NCI-H1092 (cell line): Measurements from ENCODE around the gene DPYD.

Experiments used
- DNase-seq: peaks from one replicate; lab custom pipeline; 2025; lab: John Stamatoyannopoulos, UW

DPYD gene

GRCh38 chr1:97693601-97694000 lies 227.2 kb downstream of the DPYD start:
- DNase-seq = no peak

- no peak for DNase-seq
Observed at GRCh38 chr1:97691325-97691724, 229.5 kb downstream of the DPYD start.

GRCh38 chr1:97685360-97685759 lies 235.5 kb downstream of the DPYD start:
- no peak for DNase-seq

- DNase-seq = no peak
Observed at GRCh38 chr1:97680894-97681293, 239.9 kb downstream of the DPYD start.

- no peak for DNase-seq
Observed at GRCh38 chr1:97680470-97680869, 240.4 kb downstream of the DPYD start.

- DNase-seq = no peak
Observed at GRCh38 chr1:97677702-97678101, 243.1 kb downstream of the DPYD start.

- no peak for DNase-seq
Observed at GRCh38 chr1:97674517-97674916, 246.3 kb downstream of the DPYD start.

GRCh38 chr1:97668945-97669344 lies 251.9 kb downstream of the DPYD start:
- no peak for DNase-seq

GRCh38 chr1:97660431-97661105 lies 260.3 kb downstream of the DPYD start:
- DNase-seq = no peak

GRCh38 chr1:97654876-97655585 lies 265.8 kb downstream of the DPYD start:
- DNase-seq = no peak

- no peak for DNase-seq
Observed at GRCh38 chr1:97651250-97651649, 269.6 kb downstream of the DPYD start.

- no peak for DNase-seq
Observed at GRCh38 chr1:97649591-97649990, 271.2 kb downstream of the DPYD start.

GRCh38 chr1:97647776-97648175 lies 273.1 kb downstream of the DPYD start:
- DNase-seq = no peak

- no peak for DNase-seq
Observed at GRCh38 chr1:97646071-97646470, 274.8 kb downstream of the DPYD start.

- no peak for DNase-seq
Observed at GRCh38 chr1:97640677-97641076, 280.2 kb downstream of the DPYD start.

GRCh38 chr1:97636941-97637340 lies 283.9 kb downstream of the DPYD start:
- DNase-seq = no peak

GRCh38 chr1:97634758-97635157 lies 286.1 kb downstream of the DPYD start:
- DNase-seq = no peak

- no peak for DNase-seq
Observed at GRCh38 chr1:97632776-97633175, 288.1 kb downstream of the DPYD start.

GRCh38 chr1:97632075-97632474 lies 288.8 kb downstream of the DPYD start:
- no peak for DNase-seq

GRCh38 chr1:97630948-97631347 lies 289.9 kb downstream of the DPYD start:
- DNase-seq = no peak

GRCh38 chr1:97630281-97630680 lies 290.6 kb downstream of the DPYD start:
- DNase-seq = no peak

- no peak for DNase-seq
Observed at GRCh38 chr1:97623220-97623619, 297.6 kb downstream of the DPYD start.

GRCh38 chr1:97621955-97622354 lies 298.9 kb downstream of the DPYD start:
- DNase-seq = no peak

- DNase-seq = no peak
Observed at GRCh38 chr1:97619706-97620105, 301.1 kb downstream of the DPYD start.
